Measurements from ENCODE around the gene CCDC92.

Gene CCDC92

DNA sequence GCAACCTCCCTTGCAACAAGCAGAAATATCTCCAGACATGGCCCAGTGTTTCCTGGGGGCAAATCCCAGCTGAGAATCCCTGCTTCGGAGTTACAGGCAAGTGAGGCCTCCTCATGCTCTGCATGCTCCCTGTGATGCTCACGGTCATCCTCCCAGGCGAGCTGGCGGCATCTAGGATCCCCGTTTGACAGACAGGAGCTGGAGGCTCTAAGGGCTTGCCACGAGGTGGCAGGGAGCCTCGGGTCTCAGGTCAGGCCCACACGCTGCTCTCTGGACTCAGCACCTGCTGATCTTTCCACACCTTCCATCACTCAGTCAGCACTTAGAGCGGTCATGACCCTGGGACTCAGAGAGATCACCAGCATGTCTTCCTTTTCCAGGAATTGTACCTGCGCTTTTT is 79.8 kb downstream of the CCDC92 start:
- no peak for DNase-seq

DNA sequence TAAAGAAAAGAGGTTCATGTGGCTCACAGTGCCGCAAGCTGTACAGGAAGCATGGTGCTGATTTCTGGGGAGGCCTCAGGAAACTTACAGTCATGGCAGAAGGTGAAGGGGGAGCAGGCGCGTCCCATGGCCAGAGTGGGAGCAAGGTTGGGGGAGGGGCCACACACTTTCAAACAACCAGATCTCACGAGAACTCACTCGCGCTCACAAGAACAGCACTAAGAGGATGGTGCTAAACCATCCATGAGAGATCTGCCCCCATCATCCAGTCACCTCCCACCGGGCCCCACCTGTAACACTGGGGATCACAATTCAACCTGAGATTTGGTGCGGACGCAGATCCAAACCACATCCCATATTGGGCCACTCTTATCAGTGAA is 80.5 kb downstream of the CCDC92 start:
- DNase-seq: no peak

DNA sequence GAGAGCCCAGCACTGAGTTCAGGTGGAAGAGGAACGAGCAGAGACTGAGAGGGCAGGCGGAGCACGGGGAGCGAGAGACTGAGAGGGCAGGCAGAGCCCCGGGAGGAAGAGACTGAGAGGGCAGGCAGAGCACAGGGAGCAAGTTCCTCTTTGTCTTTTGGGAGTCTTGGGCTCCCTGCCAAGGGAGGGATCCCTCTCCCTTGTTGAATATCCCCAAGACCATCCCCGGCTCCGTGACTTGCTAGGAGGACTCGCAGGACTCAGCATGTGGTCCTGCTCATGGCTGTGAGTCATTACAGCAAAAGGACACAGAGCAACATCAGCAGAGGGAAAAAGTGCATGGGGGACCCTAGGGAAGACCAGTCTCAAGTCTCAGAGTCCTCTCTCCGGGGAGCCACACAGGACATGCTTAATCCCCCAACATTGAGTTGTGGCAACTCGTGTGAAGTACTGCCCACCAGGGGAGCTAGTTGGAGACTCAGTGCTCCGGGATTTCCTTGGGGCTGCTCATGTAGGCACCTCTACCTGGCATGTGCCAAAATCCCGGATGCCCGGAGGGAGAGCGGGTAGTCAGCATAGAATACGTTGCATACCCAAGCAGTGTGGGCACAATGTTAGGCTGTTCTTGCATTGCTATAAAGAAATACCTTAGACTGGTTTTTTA is 81.0 kb downstream of the CCDC92 start:
- DNase-seq: no peak

DNA sequence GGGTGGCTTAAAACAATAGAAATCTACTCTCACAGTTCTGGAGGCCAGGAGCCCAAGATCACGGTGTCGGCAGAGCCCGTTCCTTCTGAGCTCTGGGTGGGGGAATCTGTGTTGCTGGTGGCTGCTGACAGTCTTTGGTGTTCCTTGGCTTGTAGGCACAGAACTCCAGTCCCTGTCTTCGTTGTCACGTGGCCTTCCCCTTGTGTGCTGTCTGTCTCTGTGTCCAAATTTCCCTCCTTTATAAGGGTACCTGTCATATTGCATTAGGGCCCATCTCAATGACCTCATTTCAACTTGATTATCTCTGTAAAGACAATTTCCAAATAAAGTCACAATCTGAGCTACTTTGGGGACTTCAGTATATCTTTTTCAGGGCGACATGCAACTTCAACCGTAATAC is 81.6 kb downstream of the CCDC92 start:
- no peak for DNase-seq

DNA sequence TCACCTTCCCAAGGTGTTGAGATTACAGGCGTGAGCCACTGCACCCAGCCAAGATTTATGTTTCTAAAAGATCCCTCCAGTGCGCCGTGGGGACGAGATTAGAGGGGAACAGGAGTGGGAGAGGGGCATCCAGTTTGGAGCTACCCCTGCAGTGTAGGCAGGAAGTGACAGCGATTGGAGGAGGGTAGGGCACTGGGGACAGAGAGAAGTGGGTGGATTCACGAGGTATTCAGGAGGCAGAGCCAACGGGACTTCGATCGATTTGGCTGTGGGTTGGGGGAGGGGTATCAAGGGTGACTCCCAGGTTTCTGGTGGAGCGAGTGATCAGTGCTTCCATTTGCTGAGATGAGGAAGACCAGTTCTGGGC is 82.1 kb downstream of the CCDC92 start:
- DNase-seq: no peak

DNA sequence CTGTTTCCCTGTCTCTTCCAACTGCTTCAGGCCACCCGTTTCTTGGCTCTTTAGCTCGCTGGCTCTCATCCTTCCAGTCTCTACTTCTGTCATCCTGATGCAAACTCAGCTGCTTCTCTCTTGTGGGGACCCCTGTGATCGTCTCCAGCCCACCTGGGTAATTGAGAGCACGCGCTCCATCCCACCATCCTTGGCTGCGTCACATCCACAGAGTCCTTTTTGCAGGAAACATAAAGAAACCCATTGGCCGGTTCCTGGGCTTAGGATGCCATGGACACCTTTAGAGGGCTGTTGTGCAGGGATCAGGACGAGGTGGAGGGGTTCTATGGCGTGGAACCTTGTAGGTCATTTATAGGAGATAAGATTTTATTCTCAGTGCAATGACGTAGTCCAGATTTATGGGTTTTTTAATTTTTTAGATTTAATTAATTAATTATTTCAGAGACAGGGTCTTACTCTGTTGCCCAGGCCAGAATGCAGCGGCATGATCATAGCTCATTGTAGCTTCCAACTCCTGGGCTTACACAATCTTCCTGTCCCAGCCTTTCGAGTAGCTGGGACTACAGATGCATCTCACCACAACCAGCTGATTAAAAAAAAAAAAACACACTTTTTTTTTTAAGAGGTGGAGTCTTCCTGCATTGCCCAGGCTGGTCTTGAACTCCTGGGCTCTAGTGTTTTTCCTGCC is 82.6 kb downstream of the CCDC92 start:
- DNase-seq: no peak

DNA sequence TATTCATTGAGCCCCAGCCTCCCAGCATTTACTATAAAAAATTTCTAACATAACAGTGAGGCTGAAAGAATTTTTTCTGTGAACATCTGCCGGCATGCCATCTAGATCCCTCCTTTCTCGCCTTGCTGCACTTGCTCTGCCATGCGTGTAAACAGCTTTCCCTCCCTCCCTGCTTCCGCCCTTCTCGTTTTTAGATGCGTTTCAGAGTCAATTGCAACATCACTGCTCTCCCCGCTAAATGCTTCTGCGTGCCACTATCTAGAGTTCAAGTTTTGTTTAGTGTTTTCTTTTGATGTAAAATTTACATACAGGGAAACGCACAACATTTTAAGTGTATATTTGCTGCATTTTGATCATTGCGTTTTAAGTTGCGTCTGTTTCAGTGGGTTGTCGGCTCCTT is 83.6 kb downstream of the CCDC92 start:
- DNase-seq: no peak

DNA sequence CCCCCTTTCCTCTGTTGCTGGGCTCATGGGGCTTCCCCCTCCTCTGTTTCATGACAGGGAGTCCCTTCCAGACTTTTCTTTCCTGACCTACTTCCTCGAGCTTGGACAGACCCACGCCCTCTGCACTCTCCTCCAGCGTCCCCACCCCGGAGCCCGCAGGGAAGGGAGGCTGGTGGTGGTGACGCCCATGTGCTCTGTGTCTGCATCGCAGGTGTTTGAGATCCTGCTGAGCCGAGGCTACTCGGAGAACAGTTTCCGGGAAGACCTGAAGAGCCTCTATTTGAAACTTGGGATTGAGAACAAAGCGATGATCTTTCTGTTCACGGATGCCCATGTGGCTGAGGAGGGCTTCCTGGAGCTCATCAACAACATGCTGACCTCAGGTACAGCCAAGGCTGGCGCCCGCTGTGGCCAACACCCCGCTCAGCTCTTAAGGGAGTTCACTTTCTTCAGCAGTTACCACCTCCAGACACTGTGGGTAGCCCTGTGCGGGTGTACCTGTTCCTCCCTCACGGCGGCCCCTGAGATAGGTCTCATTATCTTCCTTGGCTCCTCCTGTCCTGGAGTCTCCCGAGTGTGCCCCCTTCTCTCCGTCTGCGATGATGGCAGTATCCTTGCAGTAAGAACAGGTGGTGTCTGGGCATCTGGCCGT is 85.6 kb downstream of the CCDC92 start:
- DNase-seq: no peak

DNA sequence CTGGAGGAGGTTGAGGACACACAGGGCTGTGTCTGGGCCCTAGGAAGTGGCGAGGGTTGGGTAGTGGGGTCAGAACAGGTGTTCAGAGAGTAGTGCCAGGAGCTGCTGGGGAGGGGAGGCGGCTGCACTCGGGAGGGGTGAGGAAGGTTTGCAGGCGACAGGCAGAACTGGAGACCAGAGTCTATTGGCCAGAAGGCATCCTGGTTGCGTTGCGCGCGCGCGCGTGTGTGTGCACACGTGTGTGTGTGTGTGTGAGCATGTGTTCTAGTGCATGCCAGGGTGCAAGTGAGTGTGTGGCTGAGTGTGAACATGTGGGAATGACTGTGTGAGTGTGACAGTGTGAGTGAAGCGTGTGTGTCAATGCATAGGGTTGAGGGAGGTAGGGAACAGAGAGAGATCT is 86.4 kb downstream of the CCDC92 start:
- no peak for DNase-seq
